BE2C (cell line): ENCODE measurements around the gene MMP25.

Source experiments
- DNase-seq: peaks from one replicate; pipeline ENCODE4 v3.0.0-alpha.2; 2020
- H3K27me3 ChIP-seq: fragments of 250-450 bp; sonication (Bioruptor Pico); 2 replicates; pipeline ENCODE4 v1.5.1; 2020; ENCODE audit warnings: mild to moderate bottlenecking
- H3K36me3 ChIP-seq: fragments of 250-450 bp; sonication (Bioruptor Pico); 2 replicates; pipeline ENCODE4 v1.5.1; 2020; ENCODE audit warnings: mild to moderate bottlenecking
- H3K4me1 ChIP-seq: fragments of 250-450 bp; sonication (Bioruptor Pico); 2 replicates; pipeline ENCODE4 v1.5.1; 2020
- H3K4me3 ChIP-seq: 2 replicates; pipeline ENCODE4 v1.5.1; 2011; ENCODE audit warnings: low read depth, low read length
- H3K9me3 ChIP-seq: fragments of 250-450 bp; sonication (Bioruptor Pico); 2 replicates; pipeline ENCODE4 v1.5.1; 2020
- CTCF ChIP-seq: IDR thresholded peaks from 2 replicates; pipeline ENCODE4 v1.5.1; 2012; ENCODE audit warnings: mild to moderate bottlenecking, low read depth, low read length

Gene MMP25

GRCh38 chr16:3009568-3010390, 36.6 kb upstream of the MMP25 start:
- DNase-seq = no peak
- Histone ChIP-seq H3K4me3 (no peak overlapping the region), H3K27me3 (peaks cover 12% of the 10 kb centered on the region), H3K9me3 (no peaks in the 10 kb centered on the region), H3K36me3 (no peaks in the 10 kb centered on the region), H3K4me1 (no peaks in the 10 kb centered on the region)
- TF ChIP-seq CTCF = no peak

- no peak for DNase-seq
- H3K4me1 ChIP-seq = no peaks in the 10 kb centered on the region
- no peaks in the 10 kb centered on the region for H3K9me3 ChIP-seq
- peaks cover 10% of the 10 kb centered on the region; the same call in 1 of the 2 replicates for H3K27me3 ChIP-seq
- H3K4me3 ChIP-seq = no peak overlapping the region
- H3K36me3 ChIP-seq = no peaks in the 10 kb centered on the region
- no peak for TF ChIP-seq CTCF
Observed at GRCh38 chr16:3010510-3010909, 35.9 kb upstream of the MMP25 start.

- H3K36me3 ChIP-seq = no peaks in the 10 kb centered on the region
- H3K27me3 ChIP-seq = peaks cover 10% of the 10 kb centered on the region; the same call in 1 of the 2 replicates
- no peak for DNase-seq
- H3K4me1 ChIP-seq = no peaks in the 10 kb centered on the region
- TF ChIP-seq CTCF = no peak
- no peaks in the 10 kb centered on the region for H3K9me3 ChIP-seq
- H3K4me3 ChIP-seq = no peak overlapping the region
Observed at GRCh38 chr16:3012246-3012645, 34.1 kb upstream of the MMP25 start.

GRCh38 chr16:3012828-3013420, 33.4 kb upstream of the MMP25 start, which contains the start of gene CLDN9:
Gene CLDN9 (plus strand): TSS chr16:3012923. CDS start chr16:3013363, 440 bp downstream.
- no peaks in the 10 kb centered on the region for H3K9me3 ChIP-seq
- no peaks in the 10 kb centered on the region for H3K4me1 ChIP-seq
- DNase-seq = no peak
- TF ChIP-seq CTCF = no peak
- peaks cover 10% of the 10 kb centered on the region; the same call in 1 of the 2 replicates for H3K27me3 ChIP-seq
- H3K36me3 ChIP-seq = no peaks in the 10 kb centered on the region
- H3K4me3 ChIP-seq = no peak within 1 kb of the TSS

GRCh38 chr16:3013491-3013951, 32.8 kb upstream of the MMP25 start:
- H3K9me3 ChIP-seq = no peaks in the 10 kb centered on the region
- no peak overlapping the region for H3K4me3 ChIP-seq
- H3K36me3 ChIP-seq = no peaks in the 10 kb centered on the region
- H3K27me3 ChIP-seq = peaks cover 10% of the 10 kb centered on the region; the same call in 1 of the 2 replicates
- DNase-seq = no peak
- no peak for TF ChIP-seq CTCF
- H3K4me1 ChIP-seq = peaks cover 1% of the 10 kb centered on the region; the same call in 1 of the 2 replicates
